ENCODE measurements around the gene ATP13A2.

ATP13A2 gene

GRCh38 chr1:16996845-16997244 is 14.9 kb downstream of the ATP13A2 start:
- no peak overlapping the region for H3K4me3 ChIP-seq (replicated peaks; ENCODE audit: low read depth, low read length)
- no peak for TF ChIP-seq CTCF (IDR thresholded peaks at IDR 0.05; ENCODE audit: low read length, missing control alignments)
- DNase-seq (ENCODE audit: low read depth): no peak

GRCh38 chr1:16993521-16994038 is 18.1 kb downstream of the ATP13A2 start:
- H3K4me3 ChIP-seq (replicated peaks; ENCODE audit: low read depth, low read length): no peak overlapping the region
- no peak for DNase-seq (ENCODE audit: low read depth)
- TF ChIP-seq CTCF (IDR thresholded peaks at IDR 0.05; ENCODE audit: low read length, missing control alignments): no peak

GRCh38 chr1:16992675-16993074 is 19.1 kb downstream of the ATP13A2 start:
- no peak for TF ChIP-seq CTCF (IDR thresholded peaks at IDR 0.05; ENCODE audit: low read length, missing control alignments)
- no peak for DNase-seq (ENCODE audit: low read depth)
- no peak overlapping the region for H3K4me3 ChIP-seq (replicated peaks; ENCODE audit: low read depth, low read length)

GRCh38 chr1:16992102-16992501 is 19.6 kb downstream of the ATP13A2 start:
- DNase-seq (ENCODE audit: low read depth): no peak
- H3K4me3 ChIP-seq (replicated peaks; ENCODE audit: low read depth, low read length): no peak overlapping the region

GRCh38 chr1:16991571-16991970 is 20.2 kb downstream of the ATP13A2 start:
- H3K4me3 ChIP-seq (replicated peaks; ENCODE audit: low read depth, low read length): no peak overlapping the region
- DNase-seq (ENCODE audit: low read depth): no peak
- no peak for TF ChIP-seq CTCF (IDR thresholded peaks at IDR 0.05; ENCODE audit: low read length, missing control alignments)

More at GRCh38 chr1:16992102-16992501, 19.6 kb downstream of the ATP13A2 start:
- no peak for TF ChIP-seq CTCF (IDR thresholded peaks at IDR 0.05; ENCODE audit: low read length, missing control alignments)

GRCh38 chr1:16989676-16990391 is 21.9 kb downstream of the ATP13A2 start:
- no peak for DNase-seq (ENCODE audit: low read depth)
- no peak overlapping the region for H3K4me3 ChIP-seq (replicated peaks; ENCODE audit: low read depth, low read length)
- no peak for TF ChIP-seq CTCF (IDR thresholded peaks at IDR 0.05; ENCODE audit: low read length, missing control alignments)

GRCh38 chr1:16988210-16988609 is 23.5 kb downstream of the ATP13A2 start:
- no peak for TF ChIP-seq CTCF (IDR thresholded peaks at IDR 0.05; ENCODE audit: low read length, missing control alignments)
- H3K4me3 ChIP-seq (replicated peaks; ENCODE audit: low read depth, low read length): no peak overlapping the region
- DNase-seq (ENCODE audit: low read depth): no peak
